Effector CD8-positive, alpha-beta T cell (primary cell): Measurements from ENCODE around the gene KLHL36.
A peak's percentile ranks its signal among the peaks of the same experiment; 100 is the strongest.
"Not testable (repeated sequence)": the region's sequence is repeated elsewhere in the genome, so short reads cannot be mapped to it uniquely, and the experiment has no call there.

ENCODE experiments used
- DNase-seq: peaks from one replicate; lab custom pipeline; 2025; lab: John Stamatoyannopoulos, UW

Gene KLHL36

DNA sequence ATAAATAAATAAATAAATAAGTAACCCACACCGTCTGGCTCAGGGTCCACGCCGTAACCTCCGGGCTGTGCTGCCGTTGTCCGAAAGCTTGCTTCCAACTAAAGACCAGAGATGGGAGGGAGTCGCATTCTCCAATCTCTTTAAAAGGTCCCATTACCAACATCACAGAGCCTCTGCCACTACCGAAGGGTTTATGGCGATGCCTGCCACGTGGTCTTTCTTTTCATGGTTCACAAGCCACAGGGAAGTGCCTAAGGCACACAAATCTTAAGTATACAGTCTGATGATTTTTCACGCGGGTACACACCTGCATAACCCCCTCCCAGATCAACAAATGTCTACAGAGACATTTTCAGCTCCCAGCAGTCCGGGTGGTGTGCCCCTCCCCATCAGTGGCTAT is 31.8 kb upstream of the KLHL36 start:
- no peak for DNase-seq

DNA sequence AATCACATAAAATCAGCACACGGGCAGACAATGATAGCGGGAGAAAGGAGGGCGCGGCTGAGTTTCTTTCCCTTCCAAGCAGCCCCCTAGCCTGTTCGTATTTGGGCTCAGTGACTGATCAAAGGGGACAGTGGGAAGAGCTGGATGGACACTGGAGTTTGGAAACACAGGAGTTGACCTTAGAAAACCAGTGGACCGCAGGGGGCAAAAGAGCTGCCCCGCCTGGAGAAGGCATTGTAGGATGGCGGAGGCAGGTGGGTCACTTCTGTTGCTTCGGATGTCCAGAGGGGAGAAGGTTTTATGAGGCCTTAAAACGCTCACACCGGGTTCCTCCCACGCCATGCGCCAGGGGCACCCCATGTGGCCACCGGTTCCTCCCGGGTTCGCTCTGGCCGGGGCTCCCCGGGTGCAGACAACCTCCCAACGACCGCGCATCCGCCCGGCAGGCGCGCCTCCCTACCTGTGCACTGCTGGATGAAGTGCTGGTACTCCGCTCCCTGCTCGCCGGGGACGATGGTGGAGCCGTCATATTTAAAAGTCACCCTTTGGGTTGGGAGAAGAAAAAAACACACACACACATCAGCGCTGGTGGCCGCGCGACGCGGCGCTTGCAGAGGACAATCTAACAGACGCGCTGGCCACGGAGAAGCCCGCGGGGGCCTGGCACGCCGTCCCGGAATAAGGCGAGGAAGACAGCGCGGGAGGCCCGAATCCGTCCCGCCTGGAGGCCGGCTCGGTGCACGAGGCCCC is 31.1 kb upstream of the KLHL36 start:
- DNase-seq: no peak

DNA sequence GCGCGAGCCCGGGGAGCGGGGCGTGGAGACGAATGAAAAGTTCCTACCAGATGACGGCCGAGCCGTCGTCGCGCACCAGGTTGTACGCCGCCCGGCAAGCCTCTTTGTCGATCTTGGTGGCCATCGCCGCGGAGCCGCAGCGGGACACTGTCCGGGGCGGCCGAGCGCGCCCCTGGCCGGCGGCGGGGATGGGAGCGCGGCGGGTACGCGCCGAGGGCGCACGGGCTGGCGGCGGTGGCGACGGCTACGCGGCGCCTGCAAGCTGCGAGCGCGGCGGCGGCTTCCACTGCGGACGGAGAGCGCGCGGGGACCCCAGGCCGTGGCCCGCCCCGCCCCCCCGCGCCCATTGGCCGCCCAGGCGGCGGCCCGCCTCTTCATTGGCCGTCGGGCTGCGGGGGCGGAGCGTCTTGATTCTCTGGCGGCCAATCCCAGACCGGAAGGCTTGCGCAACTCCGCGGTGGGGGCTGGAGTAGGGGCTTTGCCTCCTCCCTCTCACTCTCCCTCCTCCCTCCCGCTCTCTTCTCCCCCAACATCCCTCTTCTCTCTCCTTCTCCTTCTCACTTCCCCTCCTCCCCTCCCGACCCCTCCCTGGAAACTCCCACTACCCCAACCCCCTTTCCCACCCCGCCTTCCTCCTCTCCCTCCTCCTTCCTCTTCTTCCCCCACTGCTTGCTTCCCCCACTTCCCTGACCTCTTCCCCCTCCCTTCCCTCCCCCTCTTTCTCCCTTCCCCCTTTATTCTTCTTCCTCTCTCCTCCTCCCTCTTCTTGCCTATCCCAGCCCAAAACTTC is 30.3 kb upstream of the KLHL36 start, which contains the start of gene COTL1:
Gene COTL1, minus strand, starts transcription at position 288 of the 790 bp plus-strand sequence. Its CDS starts 164 bp downstream, at position 124.
- peak; percentile 88 for DNase-seq

DNA sequence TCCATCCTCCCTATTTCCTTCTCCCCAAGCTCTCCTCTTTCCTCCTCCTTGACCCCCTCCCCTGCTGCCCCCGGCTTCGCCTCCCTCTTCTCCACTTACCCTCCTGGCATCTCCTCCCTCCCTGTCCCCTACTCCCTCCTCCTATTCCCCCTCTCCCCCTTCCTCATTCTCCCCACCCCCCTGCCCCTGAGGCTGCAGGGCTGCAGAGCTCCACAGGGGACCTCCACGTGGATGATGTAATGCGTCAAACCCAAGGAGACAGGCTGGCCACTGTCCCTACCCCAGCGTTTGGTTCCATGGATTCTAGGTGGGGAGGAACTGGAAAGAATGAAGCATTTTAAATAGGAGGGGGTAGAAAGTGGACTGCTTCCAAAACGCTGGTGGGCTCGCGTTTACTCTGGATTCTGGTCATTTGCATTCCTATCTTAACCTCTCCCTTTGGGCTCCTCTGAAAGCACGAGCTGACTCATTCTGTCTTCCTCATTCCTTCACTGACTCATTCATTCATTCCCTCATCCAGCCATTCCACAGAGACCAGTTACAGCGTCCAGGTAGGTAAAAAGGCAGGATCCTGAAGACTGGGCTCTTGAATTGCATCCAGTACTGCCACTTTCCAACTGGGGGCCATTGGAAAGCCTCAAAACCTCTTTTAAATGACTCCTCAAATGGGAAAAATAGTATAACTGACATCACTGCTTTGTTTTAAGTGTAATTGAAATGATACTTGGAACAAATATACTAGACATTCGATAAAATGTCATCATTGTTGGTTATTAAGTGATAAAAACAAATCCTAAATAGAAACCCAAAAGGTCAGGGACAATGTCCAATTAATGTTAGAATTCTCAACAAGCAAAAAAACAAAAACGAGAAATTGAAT is 29.5 kb upstream of the KLHL36 start:
- no peak for DNase-seq

DNA sequence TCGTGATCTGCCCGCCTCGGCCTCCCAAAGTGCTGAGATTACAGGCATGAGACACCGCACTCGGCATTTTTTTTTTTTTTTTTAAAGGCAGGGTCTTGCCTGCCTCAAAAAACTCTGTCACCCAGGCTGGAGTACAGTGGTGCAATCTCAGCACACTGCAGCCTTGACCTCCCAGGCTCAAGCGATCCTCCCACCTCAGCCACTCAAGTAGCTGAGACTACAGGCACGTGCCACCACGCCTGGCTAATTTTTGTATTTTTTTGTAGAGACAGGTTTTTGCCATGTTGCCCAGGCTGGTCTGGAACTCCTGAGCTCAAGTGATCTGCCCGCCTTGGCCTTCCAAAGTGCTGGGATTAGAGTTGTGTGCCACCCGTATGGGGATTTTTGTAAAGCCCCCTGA is 27.4 kb upstream of the KLHL36 start:
- DNase-seq: not testable (repeated sequence)

DNA sequence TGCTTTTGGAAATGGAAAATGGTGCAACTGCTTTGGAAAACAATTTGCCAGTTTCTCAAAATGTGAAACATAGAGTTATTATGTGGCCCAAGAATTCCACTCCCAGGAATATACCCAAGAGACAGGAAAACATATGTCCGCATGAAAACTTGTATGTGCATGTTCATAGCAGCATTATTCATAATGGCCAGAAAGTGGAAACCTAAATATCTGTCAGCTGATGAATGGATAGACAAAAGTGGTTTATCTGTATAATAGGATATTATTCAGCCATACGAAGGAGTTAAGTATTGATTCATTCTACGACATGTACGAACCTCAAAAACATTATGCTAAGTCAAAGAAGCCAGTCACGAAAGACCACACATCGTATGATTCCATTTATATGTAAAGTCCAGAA is 22.8 kb upstream of the KLHL36 start:
- no peak for DNase-seq

DNA sequence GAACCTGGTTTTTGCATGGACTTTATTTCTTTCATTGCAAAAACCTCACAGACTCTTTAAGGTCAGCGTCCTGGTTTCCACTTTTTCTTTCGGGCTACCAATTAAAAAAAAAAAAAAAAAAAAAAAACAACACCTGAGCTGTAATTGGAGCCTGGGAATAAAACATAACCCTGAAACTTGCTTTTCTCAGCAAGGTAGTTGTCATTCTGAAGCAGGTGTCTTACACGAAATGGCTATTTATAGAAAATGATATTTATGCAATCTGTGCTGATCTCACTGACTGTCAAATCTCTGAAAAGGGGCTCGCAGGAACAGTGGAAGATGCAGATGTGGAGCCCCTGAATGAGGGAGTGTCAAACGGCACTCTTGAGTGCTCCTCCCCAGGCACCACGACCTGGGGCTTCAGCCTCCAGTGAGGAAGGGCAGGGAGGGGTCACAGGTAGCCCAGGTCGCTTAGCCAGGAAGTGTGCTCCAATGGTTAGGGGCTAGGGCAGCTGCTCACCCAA is 20.0 kb upstream of the KLHL36 start:
- no peak for DNase-seq

DNA sequence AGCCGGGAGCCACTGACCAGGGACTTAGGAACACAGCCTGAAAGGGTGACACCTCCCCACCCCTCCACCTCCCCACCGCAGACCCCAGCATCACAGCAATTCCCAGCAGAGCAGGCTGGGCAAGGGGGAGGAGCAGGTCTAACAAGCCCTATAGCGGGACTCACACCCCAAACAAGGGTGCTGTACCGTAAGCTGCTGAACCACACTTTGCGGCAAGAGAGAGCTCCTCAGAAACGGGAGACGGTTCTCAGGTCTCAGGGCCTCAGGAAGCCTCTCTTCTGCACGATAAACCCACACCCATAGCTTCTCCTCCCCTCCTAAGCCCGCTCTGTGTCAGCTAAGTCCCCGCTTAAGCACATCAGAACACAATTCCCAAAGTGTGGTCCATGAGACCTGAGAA is 18.7 kb upstream of the KLHL36 start:
- no peak for DNase-seq

DNA sequence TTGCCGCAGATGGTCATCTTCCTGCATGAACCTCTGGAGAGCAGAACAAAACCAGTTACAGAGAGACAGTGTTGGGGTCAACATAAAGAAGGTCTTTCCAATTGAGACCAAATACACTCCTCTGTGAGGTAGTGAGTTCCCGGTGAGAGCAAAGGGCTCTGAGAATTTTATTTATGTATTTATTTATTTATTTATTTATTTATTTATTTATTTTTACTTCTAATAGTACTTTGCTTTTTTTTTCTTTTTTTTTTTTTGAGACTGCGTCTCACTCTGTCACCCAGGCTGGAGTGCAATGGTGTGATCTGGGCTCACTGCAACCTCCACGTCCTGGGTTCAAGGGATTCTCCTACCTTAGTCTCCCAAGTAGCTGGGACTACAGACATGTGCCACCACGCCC is 18.3 kb upstream of the KLHL36 start:
- no peak for DNase-seq

DNA sequence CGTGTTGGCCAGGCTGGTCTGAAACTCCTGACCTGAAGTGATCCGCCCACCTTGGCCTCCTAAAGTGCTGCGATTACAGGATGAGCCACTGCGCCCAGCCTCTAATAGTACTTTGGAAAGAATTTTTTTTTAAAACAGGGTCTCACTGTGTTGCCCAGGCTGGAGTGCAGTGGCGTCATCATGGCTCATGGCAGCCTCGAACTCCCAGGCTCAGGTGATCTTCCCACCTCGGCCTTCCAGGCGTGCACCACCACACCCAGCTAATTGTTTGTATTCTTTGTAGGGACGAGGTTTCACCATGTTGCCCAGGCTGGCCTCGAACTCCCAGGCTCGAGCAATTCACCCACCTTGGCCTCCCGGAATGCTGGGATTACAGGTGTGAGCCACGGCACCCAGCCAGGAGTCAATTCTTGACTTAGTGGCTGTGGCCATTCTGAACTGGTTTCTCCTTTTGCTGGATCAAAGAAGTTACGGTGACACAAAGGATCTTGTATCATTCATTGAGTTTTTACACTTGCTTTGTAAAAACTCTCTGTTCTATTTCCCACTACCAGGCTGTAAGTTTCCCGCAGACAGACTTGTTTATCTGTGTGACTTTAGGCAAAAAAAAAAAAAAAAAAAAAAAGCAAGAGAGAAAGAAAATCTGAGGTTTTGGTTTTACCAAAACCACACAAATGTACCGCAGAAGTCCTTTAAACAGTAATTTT is 17.7 kb upstream of the KLHL36 start:
- DNase-seq: no peak

DNA sequence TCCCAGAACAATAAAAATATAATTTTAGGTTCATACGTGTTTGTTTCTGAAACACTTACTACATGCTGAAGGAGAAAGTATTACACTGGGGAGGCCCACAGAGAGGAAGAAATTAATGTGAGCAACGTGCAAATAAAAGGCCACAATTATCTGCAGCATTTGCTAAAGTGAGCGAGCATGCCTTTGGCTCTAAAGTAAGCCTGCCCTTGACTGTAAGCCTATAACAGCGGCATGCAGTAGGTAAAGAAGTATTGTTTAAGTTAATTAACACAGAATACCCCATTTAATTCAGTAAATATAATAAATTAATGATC is 17.2 kb upstream of the KLHL36 start:
- DNase-seq: no peak

DNA sequence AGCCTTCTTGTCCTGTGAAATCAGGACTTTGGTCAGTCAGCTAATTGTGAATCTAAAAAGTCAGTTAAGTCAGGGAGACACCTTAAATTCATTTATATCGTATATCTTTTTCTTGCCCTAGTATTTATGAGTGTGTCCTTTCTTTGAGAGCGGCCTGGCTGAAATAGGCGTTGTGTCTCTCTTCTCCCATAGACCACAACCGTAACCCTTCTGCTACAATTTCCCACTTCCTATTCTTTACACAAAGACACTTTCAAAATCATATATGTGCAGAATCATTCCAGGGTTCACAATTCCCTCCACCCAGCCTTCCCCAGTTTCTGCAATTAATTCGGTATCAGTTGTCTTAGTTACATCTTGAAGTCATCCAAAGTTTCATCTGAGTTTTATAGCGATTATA is 16.4 kb upstream of the KLHL36 start:
- DNase-seq: no peak

DNA sequence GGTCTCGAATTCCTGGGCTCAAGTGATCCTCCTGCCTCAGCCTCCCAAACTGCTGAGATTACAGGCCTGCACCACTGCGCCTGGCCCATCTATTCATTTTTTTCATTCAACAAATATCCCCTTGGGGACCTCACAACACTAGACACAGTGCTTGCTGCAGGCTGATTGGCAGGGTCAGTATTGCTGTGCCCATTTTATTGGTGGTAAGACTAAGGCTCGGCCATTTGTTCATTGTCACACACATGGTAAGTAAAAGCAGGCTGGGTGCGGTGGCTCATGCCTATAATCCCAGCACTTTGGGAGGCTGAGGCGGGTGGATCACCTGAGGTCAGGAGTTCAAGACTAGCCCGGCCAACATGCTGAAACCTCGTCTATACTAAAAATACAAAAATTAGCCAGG is 15.4 kb upstream of the KLHL36 start:
- DNase-seq: not testable (repeated sequence)

DNA sequence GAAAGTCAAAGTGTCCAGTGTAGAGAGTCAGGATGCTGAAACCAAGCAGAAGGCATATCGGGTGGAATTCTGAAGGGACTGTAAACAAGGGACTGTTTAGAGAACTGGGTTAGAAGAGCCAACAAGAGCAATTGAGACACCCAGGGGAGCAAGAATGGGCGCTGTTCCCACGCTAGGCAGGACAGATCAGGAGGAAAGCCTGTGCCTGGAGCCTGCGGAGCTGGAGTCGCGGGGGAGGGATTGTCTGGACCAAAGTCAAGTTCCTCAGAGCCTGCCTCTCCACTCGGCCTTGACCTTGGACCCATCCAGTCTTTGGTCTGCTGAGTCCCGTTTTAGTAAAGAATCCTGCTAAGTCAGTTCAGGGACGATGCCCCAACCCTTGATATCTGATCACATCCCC is 14.7 kb upstream of the KLHL36 start:
- no peak for DNase-seq

DNA sequence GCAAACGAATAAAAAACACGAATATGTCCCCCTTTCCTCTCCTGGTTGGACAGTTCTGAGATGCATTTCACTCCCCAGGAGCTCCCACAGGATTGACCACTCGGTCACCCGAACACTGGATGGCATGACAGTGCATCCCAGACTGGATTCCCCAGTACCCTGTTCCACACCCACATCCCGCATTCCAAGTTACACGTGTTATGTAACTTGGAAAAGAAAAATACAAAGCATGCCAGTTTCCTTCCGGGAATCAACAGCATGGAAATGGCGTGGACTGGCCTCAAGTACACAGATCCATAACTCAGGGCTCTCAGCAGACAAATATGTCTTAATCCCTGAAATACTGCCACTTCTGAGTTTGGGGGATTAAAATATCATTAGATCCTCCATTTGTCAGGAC is 12.6 kb upstream of the KLHL36 start:
- DNase-seq: no peak

DNA sequence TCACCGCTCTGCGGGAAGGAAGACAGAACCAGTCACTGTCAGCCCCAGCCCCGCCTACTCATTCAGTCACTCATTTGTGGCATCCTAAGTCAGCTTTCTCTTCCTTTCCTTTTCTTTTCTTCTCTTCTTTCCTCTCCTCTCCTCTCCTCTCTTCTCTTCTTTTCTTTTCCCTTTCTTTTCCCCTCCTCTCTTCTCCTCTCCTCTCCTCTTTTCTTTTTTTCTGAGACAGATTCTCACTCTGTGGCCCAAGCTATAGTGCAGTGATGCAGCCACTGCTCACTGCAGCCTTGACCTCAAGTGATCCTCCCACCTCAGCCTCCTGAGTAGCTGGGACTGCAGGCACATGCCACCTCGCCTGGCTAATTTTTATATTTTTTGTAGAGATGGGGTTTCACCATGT is 10.6 kb upstream of the KLHL36 start:
- DNase-seq: no peak

DNA sequence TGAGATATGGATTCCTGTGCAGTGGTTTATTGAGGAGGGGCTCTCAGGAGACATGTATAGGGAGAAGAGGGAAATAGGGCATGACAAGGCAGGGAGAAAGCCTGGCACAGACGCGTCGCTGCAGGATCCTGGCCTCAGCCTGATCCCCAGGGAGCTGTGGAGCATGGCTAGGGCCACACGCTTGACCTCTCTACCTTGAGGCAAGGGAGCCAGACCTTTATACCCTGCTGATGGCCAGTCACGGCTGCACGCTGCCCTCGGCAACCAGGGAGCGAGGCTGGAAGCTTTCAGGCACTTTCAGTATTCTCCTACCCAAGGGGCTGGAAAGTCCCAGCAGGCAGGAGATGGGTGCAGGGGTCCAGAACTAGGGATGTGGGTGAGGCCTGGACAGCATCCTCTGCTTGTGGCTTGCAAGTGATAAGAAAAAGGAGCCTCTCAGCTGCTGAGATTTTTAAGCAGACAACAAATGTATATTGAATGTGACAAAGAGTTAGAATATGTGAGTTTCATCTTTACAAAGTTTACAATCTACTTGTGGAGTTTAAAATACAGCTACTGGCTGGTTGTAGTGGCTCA is 10.0 kb upstream of the KLHL36 start:
- DNase-seq: no peak

DNA sequence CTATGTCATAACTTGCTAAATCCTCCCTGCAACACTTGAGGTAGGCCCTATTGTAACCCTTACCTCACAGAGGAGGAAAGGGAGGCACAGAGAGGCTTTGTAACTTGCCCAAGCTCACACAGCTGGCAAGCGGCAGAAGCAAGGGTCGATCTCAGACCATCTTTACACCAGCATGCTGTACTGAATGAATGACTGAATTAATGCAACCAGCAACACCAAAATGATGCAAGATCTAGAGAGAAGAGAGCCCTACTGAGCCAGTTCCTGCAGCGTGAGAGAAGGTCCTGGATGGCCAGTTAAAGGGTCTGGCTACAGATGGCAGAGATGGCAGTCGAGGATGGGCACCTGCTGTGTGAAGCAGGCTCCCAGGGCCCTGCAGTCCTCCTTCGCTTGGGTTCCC is 8.2 kb upstream of the KLHL36 start:
- no peak for DNase-seq

DNA sequence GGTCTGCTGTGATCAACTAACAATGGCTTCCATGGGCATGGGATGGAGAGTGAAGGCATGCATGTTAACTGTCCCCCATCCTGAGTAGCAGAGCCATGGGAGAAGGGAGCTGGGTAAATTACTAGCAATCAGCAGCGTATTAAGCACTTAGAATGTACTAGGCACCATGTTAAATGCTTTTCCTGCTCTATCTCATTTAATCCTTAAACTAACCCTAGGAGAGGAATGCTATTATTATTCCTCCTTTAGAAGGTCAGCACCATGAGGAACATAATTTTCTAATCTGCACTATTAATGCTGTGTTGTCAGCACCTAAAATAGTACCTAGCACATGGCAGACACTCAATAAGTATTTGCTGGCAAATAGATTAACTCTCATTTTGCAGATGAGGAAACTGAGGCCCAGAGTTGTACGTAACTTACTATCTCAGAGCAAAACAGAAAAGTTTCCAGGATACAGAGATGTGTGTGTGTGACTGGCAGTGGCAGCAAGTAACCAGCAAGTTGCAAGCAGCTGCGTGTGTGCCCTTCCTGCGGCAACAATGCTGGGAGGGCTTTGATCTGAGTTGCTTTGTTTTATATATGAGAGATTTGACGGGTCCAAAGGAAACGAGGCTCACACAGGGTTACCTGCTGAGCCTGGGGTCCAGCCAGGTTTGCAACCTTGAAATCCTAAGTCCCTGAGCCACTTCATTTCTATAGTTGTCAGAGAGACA is 6.5 kb upstream of the KLHL36 start:
- no peak for DNase-seq

DNA sequence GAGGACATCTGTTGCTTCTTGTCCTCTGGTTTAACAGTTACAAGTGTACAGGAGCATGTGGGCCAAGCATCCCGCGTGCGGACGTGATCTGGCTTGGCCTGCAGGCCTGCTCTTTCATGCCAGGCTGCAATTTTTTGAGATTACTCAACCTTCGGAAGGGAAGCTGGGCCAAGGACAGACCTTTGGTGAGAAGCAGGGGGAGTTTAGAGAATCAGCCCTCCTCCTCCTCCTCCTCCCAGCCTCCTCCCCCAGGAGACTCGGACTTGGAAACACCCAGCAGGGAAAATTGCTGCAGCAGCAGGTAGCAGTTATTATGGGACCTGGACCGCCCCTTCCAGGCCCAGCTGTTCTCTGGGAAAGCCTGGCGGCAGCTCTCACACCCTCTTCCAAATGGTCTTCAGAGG is 5.1 kb upstream of the KLHL36 start:
- DNase-seq: no peak

DNA sequence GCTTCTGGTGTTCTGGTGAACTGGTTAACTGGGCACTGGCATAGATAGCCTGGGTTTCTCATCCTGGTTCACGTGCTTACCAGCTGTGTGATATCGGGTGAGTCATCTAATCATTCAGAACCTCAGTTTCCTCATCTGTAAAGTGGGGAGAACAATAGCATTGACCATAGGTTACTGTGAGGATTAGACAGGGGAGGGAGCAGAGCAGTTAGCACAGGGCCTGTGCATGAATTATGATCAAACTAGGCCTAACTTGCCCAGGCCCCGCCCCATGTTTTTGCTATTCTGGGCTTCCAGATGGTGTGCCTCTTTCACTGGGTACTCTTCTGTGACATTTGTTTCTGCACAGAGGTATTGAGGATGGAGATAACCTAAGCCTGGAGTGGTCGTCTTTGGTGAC is 4.6 kb upstream of the KLHL36 start:
- DNase-seq: no peak
